GM18511 (cell line): ENCODE measurements around the gene TRHDE.

Experiments
- ATAC-seq: cut with Tn5 transposase; IDR thresholded peaks from one replicate; pipeline ENCODE4 v1.9.1; 2021; ENCODE audit warnings: mild to moderate bottlenecking, moderate library complexity; ENCODE audit not compliant: unreplicated experiment

The TRHDE gene

GRCh38 chr12:72307229-72307628 is 35.1 kb downstream of the TRHDE start:
- no peak for ATAC-seq

- ATAC-seq: no peak
Observed at GRCh38 chr12:72311946-72312345, 39.8 kb downstream of the TRHDE start.

- no peak for ATAC-seq
Observed at GRCh38 chr12:72313806-72314205, 41.6 kb downstream of the TRHDE start.

GRCh38 chr12:72315858-72316257 is 43.7 kb downstream of the TRHDE start:
- no peak for ATAC-seq

- no peak for ATAC-seq
Observed at GRCh38 chr12:72318341-72318740, 46.2 kb downstream of the TRHDE start.

GRCh38 chr12:72323881-72324280 is 51.7 kb downstream of the TRHDE start:
- ATAC-seq: no peak

- no peak for ATAC-seq
Observed at GRCh38 chr12:72330301-72330700, 58.1 kb downstream of the TRHDE start.

GRCh38 chr12:72330784-72331183 is 58.6 kb downstream of the TRHDE start:
- ATAC-seq: no peak

GRCh38 chr12:72337382-72337781 is 65.2 kb downstream of the TRHDE start:
- ATAC-seq: no peak

- no peak for ATAC-seq
Observed at GRCh38 chr12:72337946-72338345, 65.8 kb downstream of the TRHDE start.

- no peak for ATAC-seq
Observed at GRCh38 chr12:72338437-72338836, 66.3 kb downstream of the TRHDE start.

GRCh38 chr12:72346363-72346944 is 74.3 kb downstream of the TRHDE start:
- ATAC-seq: peak; percentile 95

- no peak for ATAC-seq
Observed at GRCh38 chr12:72349491-72349890, 77.3 kb downstream of the TRHDE start.

GRCh38 chr12:72359416-72359815 is 87.2 kb downstream of the TRHDE start:
- no peak for ATAC-seq

- ATAC-seq: no peak
Observed at GRCh38 chr12:72365151-72365550, 93.0 kb downstream of the TRHDE start.

GRCh38 chr12:72366255-72366654 is 94.1 kb downstream of the TRHDE start:
- no peak for ATAC-seq

- ATAC-seq: no peak
Observed at GRCh38 chr12:72368298-72368697, 96.1 kb downstream of the TRHDE start.

- ATAC-seq: no peak
Observed at GRCh38 chr12:72368719-72369422, 96.7 kb downstream of the TRHDE start.

GRCh38 chr12:72369423-72369959 is 97.3 kb downstream of the TRHDE start:
- ATAC-seq: no peak

- no peak for ATAC-seq
Observed at GRCh38 chr12:72380441-72380840, 108.3 kb downstream of the TRHDE start.

- ATAC-seq: no peak
Observed at GRCh38 chr12:72388322-72388721, 116.2 kb downstream of the TRHDE start.

GRCh38 chr12:72390146-72390545 is 118.0 kb downstream of the TRHDE start:
- ATAC-seq: no peak

GRCh38 chr12:72406111-72406510 is 133.9 kb downstream of the TRHDE start:
- no peak for ATAC-seq
